Kidney tubule cell (primary cell): ENCODE measurements around the gene TIMM44.
A peak's percentile ranks its signal among the peaks of the same experiment; 100 is the strongest.

Experiments used
- DNase-seq: peaks from one replicate; pipeline ENCODE4 v3.0.0-alpha.2; 2018; ENCODE audit warnings: low spot score

The TIMM44 gene

DNA sequence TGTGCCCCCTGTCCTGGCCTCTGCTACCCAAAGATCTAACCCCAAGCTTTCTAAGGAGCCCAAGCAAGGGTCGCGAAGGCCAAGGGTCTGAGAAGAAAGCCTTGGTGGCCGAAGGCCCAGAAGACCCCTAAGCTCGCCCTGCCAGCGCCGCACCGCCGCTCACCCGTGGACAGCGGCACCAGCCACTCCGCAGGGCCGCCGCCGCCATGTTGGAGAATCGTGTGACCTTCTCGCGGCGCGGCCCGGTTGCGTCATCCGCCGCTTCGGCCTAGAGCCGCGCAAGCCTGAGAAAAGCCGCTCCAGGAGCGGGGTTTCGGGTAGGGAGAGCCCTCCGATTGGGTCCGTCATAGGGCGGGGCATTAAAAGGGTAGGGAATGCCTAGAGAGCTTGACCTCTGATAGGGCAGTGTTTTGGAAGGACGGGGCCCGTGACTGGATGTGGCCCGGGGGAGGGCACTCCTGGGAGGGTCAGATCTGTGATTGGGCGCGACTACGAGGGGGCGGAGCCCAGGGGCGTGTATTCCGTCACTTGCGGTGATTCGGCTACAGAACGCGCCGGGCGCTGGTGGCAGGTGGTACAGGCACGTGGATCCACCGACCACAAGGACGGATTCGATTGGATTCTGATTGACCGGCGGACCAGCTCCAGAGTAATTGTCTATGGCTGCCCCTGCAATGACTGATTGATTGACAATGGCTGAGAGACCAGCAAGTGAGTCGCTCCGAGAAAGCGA lies at the start of gene TIMM44:
Gene TIMM44, minus strand, starts transcription at position 223 of the 733 bp plus-strand sequence. Its CDS starts 15 bp downstream, at position 208.
- peak; percentile 100 for DNase-seq

DNA sequence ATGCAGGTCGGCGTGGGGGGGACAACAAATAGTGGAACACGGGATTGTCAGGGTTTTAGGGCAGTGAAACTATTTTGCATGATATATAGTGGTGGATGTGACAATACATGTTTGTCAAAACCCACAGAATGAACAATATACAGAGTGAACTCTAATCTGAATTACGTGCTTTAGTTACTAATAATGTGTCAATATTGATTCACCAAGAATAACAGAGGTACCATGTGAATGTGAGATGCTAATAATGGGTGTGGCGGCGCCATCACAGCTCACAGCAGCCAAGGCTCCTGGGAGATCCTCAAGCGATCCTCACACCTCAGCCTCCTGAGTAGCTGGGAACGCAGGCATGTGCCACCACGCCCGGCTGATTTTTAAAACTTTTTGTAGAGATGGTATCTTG lies 49.1 kb upstream of the TIMM44 start:
- DNase-seq: no peak

- peak; percentile 79 for DNase-seq
These were observed 45.7 kb upstream of the TIMM44 start for GRCh38 chr19:7989071-7989575.

- DNase-seq: peak; percentile 73
These were observed 44.8 kb upstream of the TIMM44 start for GRCh38 chr19:7988307-7988706.

DNA sequence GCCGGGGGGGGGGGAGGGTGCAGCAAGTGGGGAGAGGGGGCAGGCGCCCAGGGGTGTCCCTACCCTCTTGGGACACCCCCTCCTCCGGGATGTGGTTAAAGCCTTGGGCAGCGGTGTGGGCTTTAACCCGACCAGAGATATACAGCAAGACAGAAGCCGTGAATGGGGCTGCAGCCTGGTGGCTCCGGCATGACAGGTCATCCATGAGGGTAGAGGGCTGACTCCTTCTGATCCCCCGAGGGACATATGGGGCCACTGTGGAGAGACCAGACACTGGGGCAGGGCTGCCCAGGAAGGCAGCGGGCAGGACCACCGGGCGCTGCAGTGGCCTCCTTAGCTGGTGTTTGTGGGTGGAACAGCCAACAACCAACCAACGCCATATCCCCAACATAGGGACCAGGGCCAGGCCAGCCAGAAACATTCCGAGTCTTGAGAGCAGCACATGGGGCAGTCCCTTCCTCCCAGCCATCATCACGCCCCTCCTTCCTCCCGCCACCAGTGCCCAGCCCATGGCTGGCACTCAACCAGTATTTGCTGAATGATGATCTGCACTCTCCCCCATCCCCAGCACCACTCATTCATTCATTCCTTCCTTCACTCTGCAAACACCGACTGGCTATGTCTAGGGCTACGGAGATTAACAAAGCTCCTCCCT lies 43.8 kb upstream of the TIMM44 start:
- DNase-seq: peak; percentile 40

- peak; percentile 74 for DNase-seq
These were observed 43.1 kb upstream of the TIMM44 start for GRCh38 chr19:7986321-7987113.

- no peak for DNase-seq
These were observed 42.0 kb upstream of the TIMM44 start for GRCh38 chr19:7985481-7985911.

DNA sequence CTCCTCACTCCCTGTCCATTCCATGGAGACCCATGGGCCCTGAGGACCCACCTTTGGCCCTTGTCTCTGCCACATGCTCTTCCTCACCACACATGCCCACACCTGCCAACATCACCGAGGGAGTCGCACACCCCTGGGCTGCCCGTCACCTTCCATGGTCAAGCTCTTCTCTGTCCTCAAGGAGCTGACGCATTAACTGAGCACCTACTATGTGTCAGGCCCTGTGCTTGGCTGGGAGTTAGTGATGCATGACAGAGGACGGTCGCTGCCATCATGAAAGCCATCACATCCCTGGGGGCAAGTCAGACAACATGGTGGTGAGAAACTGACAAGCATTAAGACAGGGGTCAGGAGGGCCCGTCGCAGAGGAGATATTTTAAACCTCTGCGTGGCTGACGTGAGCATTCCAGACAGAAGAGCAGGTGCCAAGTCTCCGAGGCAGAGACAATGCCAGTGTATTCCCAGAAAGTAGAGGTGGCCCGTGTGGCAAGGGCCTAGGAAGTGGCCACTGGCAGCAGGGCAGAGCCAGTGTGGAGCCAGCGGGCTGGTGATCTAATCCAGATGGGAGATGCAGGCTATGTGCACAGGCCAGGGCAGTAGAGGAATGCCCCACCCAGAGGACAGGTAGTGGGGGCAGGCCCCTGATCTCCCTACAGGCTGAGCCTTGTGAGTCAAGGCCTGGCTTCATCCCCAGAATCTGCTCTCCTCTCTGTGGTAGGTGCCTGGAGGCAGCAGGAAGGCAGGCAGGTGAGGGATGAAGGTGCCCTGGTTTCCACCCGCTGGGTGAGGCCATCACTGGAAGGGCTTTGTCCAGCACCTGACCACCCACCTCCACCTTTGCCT lies 40.8 kb upstream of the TIMM44 start:
- DNase-seq: peak; percentile 55

DNA sequence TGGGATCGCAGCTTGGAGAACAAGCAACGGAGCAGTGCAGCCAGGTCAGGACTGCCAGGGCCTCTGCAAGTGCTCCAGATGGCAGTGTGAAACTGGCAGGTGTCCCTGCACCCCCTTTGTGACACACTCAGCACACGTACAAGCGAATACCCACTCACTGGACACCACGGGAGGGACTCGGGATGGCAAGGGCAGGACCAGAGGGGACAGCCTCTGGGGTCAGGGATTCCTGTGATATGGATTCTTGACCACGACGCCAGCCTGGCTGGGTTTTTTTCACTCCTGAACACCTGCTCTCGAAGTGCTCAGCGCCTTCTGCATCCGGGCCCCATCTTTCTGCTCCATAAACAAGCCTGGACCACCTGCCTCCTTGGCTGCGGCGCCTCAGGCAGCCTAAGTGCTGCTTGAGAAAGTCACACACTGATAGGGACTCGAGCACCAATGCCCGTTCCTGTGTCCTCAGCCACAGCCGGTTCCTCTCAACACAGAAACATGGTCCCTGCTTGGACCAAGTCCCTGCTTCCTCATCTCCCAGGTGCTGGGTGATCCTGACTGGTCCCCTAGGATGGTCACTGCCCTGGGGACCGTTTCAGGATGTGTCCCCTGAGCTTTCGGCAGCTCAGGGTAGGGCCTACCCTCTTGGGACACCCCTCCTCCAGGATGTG lies 40.0 kb upstream of the TIMM44 start:
- no peak for DNase-seq

DNA sequence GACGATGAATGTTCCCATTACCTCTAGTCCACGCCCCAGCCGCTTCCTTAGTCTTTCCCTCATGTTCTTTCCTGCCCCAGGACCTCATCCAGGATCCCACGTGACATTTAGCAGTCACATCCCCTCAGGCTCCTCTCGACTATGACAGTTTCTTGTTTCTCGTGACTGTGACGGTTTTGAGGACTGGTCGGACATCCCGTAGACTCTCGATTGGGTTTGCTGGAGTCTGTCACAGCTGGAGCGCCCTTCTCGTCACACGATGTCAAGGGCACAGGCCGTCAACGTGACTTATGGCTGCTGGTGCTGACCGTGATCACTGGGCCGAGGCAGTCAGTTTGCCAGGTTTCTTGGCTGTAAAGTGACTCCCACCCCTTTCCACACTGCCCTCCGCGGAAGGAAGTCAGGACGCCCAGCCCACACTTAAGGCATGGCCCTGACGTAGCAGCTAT lies 39.2 kb upstream of the TIMM44 start:
- DNase-seq: peak; percentile 36

DNA sequence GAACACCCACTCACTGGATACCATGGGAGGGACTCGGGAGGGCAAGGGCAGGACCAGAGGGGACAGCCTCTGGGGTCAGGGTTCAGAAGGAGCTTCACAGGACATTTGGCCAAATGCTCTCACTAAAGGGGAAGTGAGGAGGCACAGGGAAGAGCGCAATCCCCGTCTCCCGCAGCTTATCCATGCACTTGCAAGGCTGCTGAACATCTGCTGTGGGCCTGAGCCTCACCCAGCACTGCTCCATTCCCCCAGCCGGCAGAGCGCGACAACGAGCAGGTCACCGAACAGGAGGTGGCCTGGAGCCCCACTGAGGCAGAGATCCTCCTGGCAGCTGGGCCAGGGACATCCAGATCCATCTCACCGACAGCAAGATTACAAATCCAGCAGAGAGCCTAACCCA lies 38.6 kb upstream of the TIMM44 start:
- no peak for DNase-seq

- DNase-seq: no peak
These were observed 38.2 kb upstream of the TIMM44 start for GRCh38 chr19:7981661-7982060.

GRCh38 chr19:7981199-7981598 lies 37.7 kb upstream of the TIMM44 start:
- no peak for DNase-seq

- DNase-seq: no peak
These were observed 37.2 kb upstream of the TIMM44 start for GRCh38 chr19:7980635-7981121.

- DNase-seq: no peak
These were observed 36.7 kb upstream of the TIMM44 start for GRCh38 chr19:7980168-7980567.

DNA sequence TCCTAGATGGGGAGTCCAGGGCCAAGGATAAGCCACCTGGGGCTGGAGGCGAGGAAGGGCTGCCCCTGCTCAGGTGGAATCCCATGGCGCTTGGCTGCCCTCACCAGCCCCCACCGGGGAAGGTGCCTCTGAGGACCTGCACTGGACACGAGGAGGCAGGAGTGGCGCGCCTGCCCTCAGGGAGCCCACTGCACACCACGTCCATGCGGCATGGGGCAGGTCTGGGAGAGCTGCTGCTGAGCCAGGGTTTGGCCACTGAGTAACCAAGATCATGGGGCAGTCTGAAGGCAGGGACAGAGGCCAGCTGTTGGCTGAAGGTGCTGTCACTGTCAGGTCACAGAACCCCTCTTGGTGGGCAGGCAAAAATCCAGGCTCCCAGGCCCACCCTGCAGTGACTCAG lies 36.1 kb upstream of the TIMM44 start:
- DNase-seq: no peak

DNA sequence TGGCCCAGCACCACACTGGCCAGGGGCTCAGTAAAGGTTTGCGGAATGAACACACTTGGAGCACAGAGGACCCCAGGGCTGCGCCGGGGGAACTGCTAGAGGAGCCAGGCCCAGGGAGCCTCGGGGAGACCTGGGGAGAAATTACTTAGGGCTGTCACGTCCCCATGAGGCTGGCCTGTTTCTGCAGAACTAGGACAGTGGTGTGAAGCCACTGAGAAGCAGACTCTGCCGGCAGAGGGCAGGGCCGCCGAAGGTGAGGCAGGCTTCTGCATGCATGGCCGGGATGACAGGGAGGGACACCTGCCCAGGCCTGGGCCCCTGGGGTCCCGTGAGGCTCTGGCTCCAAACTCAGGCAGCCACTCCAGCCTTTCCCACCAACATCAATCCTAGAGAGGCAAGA lies 35.5 kb upstream of the TIMM44 start:
- DNase-seq: no peak

- DNase-seq: peak; percentile 30
These were observed 34.8 kb upstream of the TIMM44 start for GRCh38 chr19:7978179-7978825.

- no peak for DNase-seq
These were observed 34.2 kb upstream of the TIMM44 start for GRCh38 chr19:7977723-7978040.

- DNase-seq: no peak
These were observed 33.7 kb upstream of the TIMM44 start for GRCh38 chr19:7977021-7977722.
